NAMALWA (cell line): ENCODE data around the gene LGALS8.

Experiments used
- DNase-seq: peaks from one replicate; pipeline ENCODE4 v3.0.0-alpha.2; 2015; ENCODE audit warnings: low spot score

LGALS8 gene

GRCh38 chr1:236602171-236602570 is 78.4 kb downstream of the LGALS8 start:
- DNase-seq: no peak
